HG02943 (cell line): ENCODE results near the gene HTR5A.

ENCODE experiments used
- ATAC-seq: cut with Tn5 transposase; IDR thresholded peaks from one replicate; pipeline ENCODE4 v1.9.1; 2021; ENCODE audit warnings: mild to moderate bottlenecking, low read depth, moderate library complexity; ENCODE audit not compliant: unreplicated experiment

The HTR5A gene

GRCh38 chr7:155132431-155132830, 62.3 kb downstream of the HTR5A start:
- ATAC-seq, result no peak

- ATAC-seq, result no peak
These were observed 66.6 kb downstream of the HTR5A start for GRCh38 chr7:155136619-155137243.
